ENCODE results near the gene ADGRV1.
"Not testable (repeated sequence)": the region's sequence is repeated elsewhere in the genome, so short reads cannot be mapped to it uniquely, and the experiment has no call there.

The ADGRV1 gene

GRCh38 chr5:90783460-90784333, 225.1 kb downstream of the ADGRV1 start:
- no peak for DNase-seq (ENCODE audit: insufficient read length)
- no peak for TF ChIP-seq POLR2A (IDR thresholded peaks at IDR 0.05; ENCODE audit: low read depth, low read length)
- TF ChIP-seq POLR2AphosphoS5 (IDR thresholded peaks at IDR 0.05; ENCODE audit: low read depth, low read length), result no peak
- no peak for TF ChIP-seq TAF1 (IDR thresholded peaks at IDR 0.05; ENCODE audit: borderline replicate concordance, low read depth, low read length)
- FAIRE-seq, result peak; percentile 62

- DNase-seq (ENCODE audit: insufficient read length) (no peak), FAIRE-seq (no peak)
- TF ChIP-seq POLR2A (IDR thresholded peaks at IDR 0.05; ENCODE audit: low read depth, low read length), result no peak
- no peak for TF ChIP-seq TAF1 (IDR thresholded peaks at IDR 0.05; ENCODE audit: borderline replicate concordance, low read depth, low read length)
- no peak for TF ChIP-seq POLR2AphosphoS5 (IDR thresholded peaks at IDR 0.05; ENCODE audit: low read depth, low read length)
These were observed 228.2 kb downstream of the ADGRV1 start for GRCh38 chr5:90786756-90787155.

- FAIRE-seq, result no peak
- no peak for TF ChIP-seq POLR2AphosphoS5 (IDR thresholded peaks at IDR 0.05; ENCODE audit: low read depth, low read length)
- TF ChIP-seq TAF1 (IDR thresholded peaks at IDR 0.05; ENCODE audit: borderline replicate concordance, low read depth, low read length), result no peak
- no peak for TF ChIP-seq POLR2A (IDR thresholded peaks at IDR 0.05; ENCODE audit: low read depth, low read length)
- no peak for DNase-seq (ENCODE audit: insufficient read length)
These were observed 234.1 kb downstream of the ADGRV1 start for GRCh38 chr5:90792725-90793124.

GRCh38 chr5:90793183-90793582, 234.6 kb downstream of the ADGRV1 start:
- no peak for TF ChIP-seq TAF1 (IDR thresholded peaks at IDR 0.05; ENCODE audit: borderline replicate concordance, low read depth, low read length)
- no peak for TF ChIP-seq POLR2AphosphoS5 (IDR thresholded peaks at IDR 0.05; ENCODE audit: low read depth, low read length)
- TF ChIP-seq POLR2A (IDR thresholded peaks at IDR 0.05; ENCODE audit: low read depth, low read length), result no peak
- DNase-seq (ENCODE audit: insufficient read length) (no peak), FAIRE-seq (no peak)

- FAIRE-seq, result not testable (repeated sequence)
These were observed 238.3 kb downstream of the ADGRV1 start for GRCh38 chr5:90796919-90797318.

GRCh38 chr5:90800082-90800481, 241.5 kb downstream of the ADGRV1 start:
- DNase-seq (ENCODE audit: insufficient read length); FAIRE-seq: not testable (repeated sequence)

More at GRCh38 chr5:90796919-90797318, 238.3 kb downstream of the ADGRV1 start:
- not testable (repeated sequence) for DNase-seq (ENCODE audit: insufficient read length)

GRCh38 chr5:90800515-90800914, 241.9 kb downstream of the ADGRV1 start:
- FAIRE-seq; DNase-seq (ENCODE audit: insufficient read length): not testable (repeated sequence)

GRCh38 chr5:90802474-90803317, 244.1 kb downstream of the ADGRV1 start:
- peak; percentile 56 for FAIRE-seq
- DNase-seq (ENCODE audit: insufficient read length), result no peak
- TF ChIP-seq POLR2A (IDR thresholded peaks at IDR 0.05; ENCODE audit: low read depth, low read length) (no peak), TAF1 (IDR thresholded peaks at IDR 0.05; ENCODE audit: borderline replicate concordance, low read depth, low read length) (no peak), POLR2AphosphoS5 (IDR thresholded peaks at IDR 0.05; ENCODE audit: low read depth, low read length) (no peak)

- no peak for TF ChIP-seq TAF1 (IDR thresholded peaks at IDR 0.05; ENCODE audit: borderline replicate concordance, low read depth, low read length)
- TF ChIP-seq POLR2AphosphoS5 (IDR thresholded peaks at IDR 0.05; ENCODE audit: low read depth, low read length), result no peak
- TF ChIP-seq POLR2A (IDR thresholded peaks at IDR 0.05; ENCODE audit: low read depth, low read length), result no peak
- no peak for FAIRE-seq
- no peak for DNase-seq (ENCODE audit: insufficient read length)
These were observed 244.8 kb downstream of the ADGRV1 start for GRCh38 chr5:90803381-90803780.

GRCh38 chr5:90803876-90804275, 245.3 kb downstream of the ADGRV1 start:
- DNase-seq (ENCODE audit: insufficient read length), result no peak
- no peak for FAIRE-seq
- no peak for TF ChIP-seq POLR2A (IDR thresholded peaks at IDR 0.05; ENCODE audit: low read depth, low read length)
- TF ChIP-seq TAF1 (IDR thresholded peaks at IDR 0.05; ENCODE audit: borderline replicate concordance, low read depth, low read length), result no peak
- no peak for TF ChIP-seq POLR2AphosphoS5 (IDR thresholded peaks at IDR 0.05; ENCODE audit: low read depth, low read length)

- DNase-seq (ENCODE audit: insufficient read length) (no peak), FAIRE-seq (no peak)
- no peak for TF ChIP-seq TAF1 (IDR thresholded peaks at IDR 0.05; ENCODE audit: borderline replicate concordance, low read depth, low read length)
- no peak for TF ChIP-seq POLR2A (IDR thresholded peaks at IDR 0.05; ENCODE audit: low read depth, low read length)
- TF ChIP-seq POLR2AphosphoS5 (IDR thresholded peaks at IDR 0.05; ENCODE audit: low read depth, low read length), result no peak
These were observed 248.9 kb downstream of the ADGRV1 start for GRCh38 chr5:90807496-90807895.
